Measurements from ENCODE around the gene CCDC190.
"Not testable (repeated sequence)": the region's sequence is repeated elsewhere in the genome, so short reads cannot be mapped to it uniquely, and the experiment has no call there.

Gene CCDC190

GRCh38 chr1:162822391-162823200 lies 38.4 kb downstream of the CCDC190 start:
- no peak for DNase-seq (ENCODE audit: low read depth)
- no peak for TF ChIP-seq CTCF (IDR thresholded peaks at IDR 0.05; ENCODE audit: control insufficient read depth, extremely low read depth, insufficient read depth)
- peak overlapping the region; percentile 29 for H3K4me3 ChIP-seq (ENCODE audit: low read depth, low read length)

DNA sequence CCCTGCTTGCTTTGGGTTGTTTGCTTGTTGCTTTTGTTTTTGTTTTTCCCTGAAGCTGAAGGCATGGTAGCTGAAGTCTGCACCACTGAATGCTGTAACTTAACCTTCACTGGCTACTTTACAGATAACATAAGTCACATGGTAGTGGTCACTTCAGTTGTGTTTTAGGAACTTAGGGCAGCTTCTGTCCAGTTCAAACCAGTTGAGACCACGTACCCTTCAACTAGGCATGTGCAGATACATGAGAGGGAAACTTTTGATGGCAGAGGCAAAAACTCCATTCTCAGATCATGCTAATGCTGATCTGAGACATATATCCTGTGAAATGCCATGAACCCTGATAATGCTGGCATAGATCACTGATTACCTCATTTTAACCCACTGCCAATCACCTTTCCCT lies 42.3 kb downstream of the CCDC190 start:
- H3K4me3 ChIP-seq (ENCODE audit: low read depth, low read length); DNase-seq (ENCODE audit: low read depth): not testable (repeated sequence)

DNA sequence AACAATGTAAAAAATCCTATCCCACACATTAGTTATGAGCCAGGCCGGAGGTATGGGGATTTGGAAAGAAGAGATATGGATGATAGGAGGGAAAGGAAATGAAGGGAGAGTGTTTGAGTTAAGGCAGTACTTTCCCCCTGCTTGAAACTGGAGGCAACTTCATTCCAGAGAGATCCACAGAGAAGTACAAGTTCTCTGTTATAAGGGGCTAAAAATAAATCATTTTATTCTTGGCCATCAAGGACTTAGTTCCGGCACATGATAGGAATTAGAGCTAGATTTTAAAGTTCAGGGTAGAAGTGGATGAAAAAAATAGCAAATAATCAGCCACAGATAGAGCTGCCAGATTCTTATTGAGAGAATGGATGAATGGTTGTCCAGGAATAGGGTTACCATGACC lies 42.8 kb downstream of the CCDC190 start:
- H3K4me3 ChIP-seq (ENCODE audit: low read depth, low read length), result not testable (repeated sequence)

DNA sequence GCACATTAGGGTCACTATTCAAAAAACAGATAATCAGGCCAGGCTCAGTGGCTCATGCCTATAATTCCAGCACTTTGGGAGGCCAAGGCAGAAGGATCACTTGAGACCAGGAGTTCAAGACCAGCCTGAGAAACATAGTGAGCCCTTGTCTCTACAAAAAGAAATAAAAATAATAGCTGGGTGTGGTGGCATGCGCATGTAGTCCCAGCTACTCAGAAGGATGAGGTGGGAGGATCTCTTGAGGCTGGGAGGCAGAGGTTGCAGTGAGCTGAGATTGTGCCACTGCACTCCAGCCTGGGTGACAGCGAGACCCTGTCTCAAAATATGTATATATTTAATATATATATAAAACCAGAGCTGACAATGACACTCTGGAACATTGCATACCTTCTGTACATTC lies 48.6 kb downstream of the CCDC190 start:
- not testable (repeated sequence) for H3K4me3 ChIP-seq (ENCODE audit: low read depth, low read length); DNase-seq (ENCODE audit: low read depth)

More for the DNA sequence above, 42.8 kb downstream of the CCDC190 start:
- not testable (repeated sequence) for DNase-seq (ENCODE audit: low read depth)

DNA sequence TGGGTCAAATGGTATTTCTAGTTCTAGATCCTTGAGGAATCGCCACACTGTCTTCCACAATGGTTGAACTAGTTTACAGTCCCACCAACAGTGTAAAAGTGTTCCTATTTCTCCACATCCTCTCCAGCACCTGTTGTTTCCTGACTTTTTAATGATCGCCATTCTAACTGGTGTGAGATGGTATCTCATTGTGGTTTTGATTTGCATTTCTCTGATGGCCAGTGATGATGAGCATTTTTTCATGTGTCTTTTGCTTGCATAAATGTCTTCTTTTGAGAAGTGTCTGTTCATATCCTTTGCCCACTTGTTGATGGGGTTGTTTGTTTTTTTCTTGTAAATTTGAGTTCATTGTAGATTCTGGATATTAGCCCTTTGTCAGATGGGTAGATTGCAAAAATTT lies 53.5 kb downstream of the CCDC190 start:
- not testable (repeated sequence) for H3K4me3 ChIP-seq (ENCODE audit: low read depth, low read length); DNase-seq (ENCODE audit: low read depth)

Measured in LNCaP clone FGC (cell line).